HEK293T (cell line): ENCODE results near the gene MGMT.

Source experiments
- CTCF ChIA-PET: fragments of 350-600 bp; formaldehyde crosslinking; extraction: SDS; loops from one replicate; lab custom pipeline; 2021; ENCODE audit warnings: antibody characterized with exemption, inconsistent platforms; lab: Yijun Ruan, JAX
- POLR2A ChIA-PET: fragments of 350-600 bp; formaldehyde crosslinking; extraction: SDS; loops from one replicate; lab custom pipeline; 2020; ENCODE audit warnings: antibody characterized with exemption, inconsistent platforms; lab: Yijun Ruan, JAX
- DNase-seq: peaks from one replicate; pipeline ENCODE4 v3.0.0; 2012; ENCODE audit warnings: mixed read lengths; ENCODE audit errors: extremely low spot score
- ARNT ChIP-seq: fragments of 450-650 bp; IDR thresholded peaks from 2 replicates; pipeline ENCODE4 v1.6.1; 2017; ENCODE audit warnings: mild to moderate bottlenecking
- BHLHE40 ChIP-seq: fragments of 450-650 bp; IDR thresholded peaks from 2 replicates; pipeline ENCODE4 v1.6.1; 2016; ENCODE audit warnings: mild to moderate bottlenecking, moderate library complexity, borderline replicate concordance
- CTBP1 ChIP-seq: fragments of 450-650 bp; IDR thresholded peaks from 2 replicates; pipeline ENCODE4 v1.6.1; 2016; ENCODE audit warnings: borderline replicate concordance
- ELF4 ChIP-seq: fragments of 450-650 bp; IDR thresholded peaks from 2 replicates; pipeline ENCODE4 v1.6.1; 2017; ENCODE audit warnings: antibody characterized with exemption
- FOXA1 ChIP-seq: fragments of 450-650 bp; IDR thresholded peaks from 2 replicates; pipeline ENCODE4 v1.6.1; 2016; ENCODE audit warnings: mild to moderate bottlenecking
- FOXK2 ChIP-seq: fragments of 450-650 bp; IDR thresholded peaks from 2 replicates; pipeline ENCODE4 v1.6.1; 2016; ENCODE audit warnings: mild to moderate bottlenecking
- FOXM1 ChIP-seq: fragments of 450-650 bp; IDR thresholded peaks from 2 replicates; pipeline ENCODE4 v1.6.1; 2017; ENCODE audit warnings: mild to moderate bottlenecking, borderline replicate concordance
- HDGF ChIP-seq: fragments of 450-650 bp; IDR thresholded peaks from 2 replicates; pipeline ENCODE4 v1.6.1; 2017; ENCODE audit warnings: antibody characterized with exemption, borderline replicate concordance
- L3MBTL2 ChIP-seq: fragments of 450-650 bp; conservative IDR thresholded peaks from 2 replicates; pipeline ENCODE4 v1.6.1; 2016; ENCODE audit warnings: mild to moderate bottlenecking
- LEF1 ChIP-seq: fragments of 450-650 bp; IDR thresholded peaks from 2 replicates; pipeline ENCODE4 v1.6.1; 2017; ENCODE audit warnings: mild to moderate bottlenecking, borderline replicate concordance
- NFRKB ChIP-seq: fragments of 450-650 bp; IDR thresholded peaks from 2 replicates; pipeline ENCODE4 v1.6.1; 2016; ENCODE audit warnings: mild to moderate bottlenecking, moderate library complexity
- PKNOX1 ChIP-seq: fragments of 450-650 bp; IDR thresholded peaks from 2 replicates; pipeline ENCODE4 v1.6.1; 2016
- SP1 ChIP-seq: fragments of 450-650 bp; IDR thresholded peaks from 2 replicates; pipeline ENCODE4 v1.6.1; 2017
- SUZ12 ChIP-seq: fragments of 450-650 bp; IDR thresholded peaks from 2 replicates; pipeline ENCODE4 v1.6.1; 2016; ENCODE audit warnings: mild to moderate bottlenecking
- TARDBP ChIP-seq: fragments of 450-650 bp; IDR thresholded peaks from 2 replicates; pipeline ENCODE4 v1.6.1; 2016
- ZNF384 ChIP-seq: fragments of 450-650 bp; IDR thresholded peaks from 2 replicates; pipeline ENCODE4 v1.6.1; 2016

MGMT gene

GRCh38 chr10:129793996-129794395 lies 327.0 kb downstream of the MGMT start:
- TF ChIP-seq ELF4 (no peak), PKNOX1 (no peak), FOXK2 (no peak)

GRCh38 chr10:129796710-129797420 lies 329.8 kb downstream of the MGMT start:
- ChIA-PET CTCF (no interaction called here), POLR2A (no interaction called here)
- DNase-seq = no peak
- TF ChIP-seq LEF1 = no peak
- TF ChIP-seq TARDBP = no peak
- TF ChIP-seq CTBP1 = no peak

More at GRCh38 chr10:129793996-129794395, 327.0 kb downstream of the MGMT start:
- POLR2A ChIA-PET = no interaction called here
- DNase-seq = no peak
- CTCF ChIA-PET = no interaction called here

GRCh38 chr10:129799942-129800341 lies 332.9 kb downstream of the MGMT start:
- DNase-seq = no peak
- POLR2A ChIA-PET = no interaction called here
- CTCF ChIA-PET = no interaction called here
- no peak for TF ChIP-seq NFRKB
- no peak for TF ChIP-seq TARDBP
- no peak for TF ChIP-seq SUZ12
- no peak for TF ChIP-seq FOXM1
- TF ChIP-seq SP1 = no peak
- TF ChIP-seq CTBP1 = no peak
- TF ChIP-seq HDGF = no peak
- no peak for TF ChIP-seq ARNT
- TF ChIP-seq L3MBTL2 = no peak
- TF ChIP-seq LEF1 = no peak
- no peak for TF ChIP-seq FOXK2
- no peak for TF ChIP-seq ZNF384
- no peak for TF ChIP-seq FOXA1
- no peak for TF ChIP-seq PKNOX1
- TF ChIP-seq ELF4 = no peak
- no peak for TF ChIP-seq BHLHE40

- CTCF ChIA-PET = no interaction called here
Observed at GRCh38 chr10:129800796-129801340, 333.8 kb downstream of the MGMT start.

GRCh38 chr10:129807211-129807610 lies 340.2 kb downstream of the MGMT start:
- POLR2A ChIA-PET = no interaction called here
- TF ChIP-seq CTBP1 = no peak
- no peak for TF ChIP-seq SUZ12
- TF ChIP-seq HDGF = no peak
- no peak for TF ChIP-seq BHLHE40
- TF ChIP-seq NFRKB = no peak
- TF ChIP-seq FOXA1 = no peak
- CTCF ChIA-PET = no interaction called here
- no peak for DNase-seq

More at GRCh38 chr10:129800796-129801340, 333.8 kb downstream of the MGMT start:
- POLR2A ChIA-PET = no interaction called here
- no peak for DNase-seq
- no peak for TF ChIP-seq BHLHE40
- no peak for TF ChIP-seq FOXM1
- no peak for TF ChIP-seq NFRKB
- no peak for TF ChIP-seq ELF4
- no peak for TF ChIP-seq LEF1
- no peak for TF ChIP-seq ARNT
- no peak for TF ChIP-seq FOXA1
- no peak for TF ChIP-seq TARDBP
- TF ChIP-seq L3MBTL2 = no peak
- TF ChIP-seq HDGF = no peak
- TF ChIP-seq SUZ12 = no peak
- no peak for TF ChIP-seq SP1
- no peak for TF ChIP-seq PKNOX1
- no peak for TF ChIP-seq FOXK2
- no peak for TF ChIP-seq ZNF384
- no peak for TF ChIP-seq CTBP1

- DNase-seq = no peak
- ChIA-PET CTCF (no interaction called here), POLR2A (no interaction called here)
- TF ChIP-seq FOXM1 (no peak), ZNF384 (no peak), L3MBTL2 (no peak), BHLHE40 (no peak), SUZ12 (no peak), SP1 (no peak), PKNOX1 (no peak), FOXK2 (no peak), TARDBP (no peak), LEF1 (no peak), FOXA1 (no peak), ELF4 (no peak), CTBP1 (no peak), NFRKB (no peak), HDGF (no peak)
Observed at GRCh38 chr10:129808092-129808983, 341.3 kb downstream of the MGMT start.
